Neural progenitor cell (in vitro differentiated cells): ENCODE data around the gene ZNF107.

ENCODE experiments used
- EZH2 ChIP-seq: fragments of 200-600 bp; sonication (generic); IDR thresholded peaks from 2 replicates; pipeline ENCODE4 v1.6.1; 2017; ENCODE audit warnings: antibody characterized with exemption, mild to moderate bottlenecking, moderate library complexity
- TF ChIP-seq, protein P1 (sequence below): fragments of 200-600 bp; sonication (generic); IDR thresholded peaks from 2 replicates; pipeline ENCODE4 v1.5.1; 2017; ENCODE audit warnings: antibody characterized with exemption, mild to moderate bottlenecking

DNA sequence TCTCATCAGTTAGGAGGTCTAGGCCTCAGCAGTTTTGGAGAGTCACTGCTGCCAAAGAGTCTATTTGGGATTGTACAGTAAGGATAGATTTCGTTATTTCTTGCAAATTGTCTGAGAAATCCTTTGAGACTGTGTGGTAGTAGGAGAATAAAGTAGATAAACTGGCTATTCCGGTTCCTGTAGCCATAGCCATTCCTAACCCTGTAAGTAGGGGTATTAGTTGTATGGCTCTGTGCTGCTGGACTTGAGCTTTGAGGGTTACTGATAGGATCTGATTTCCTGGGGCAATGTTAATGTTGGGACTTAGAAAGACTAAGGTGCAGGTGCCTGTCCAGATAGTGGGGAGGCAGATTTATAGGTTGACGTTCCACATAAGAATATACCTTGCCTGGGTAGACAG is 92.2 kb downstream of the ZNF107 start:
- TF ChIP-seq, protein P1, sequence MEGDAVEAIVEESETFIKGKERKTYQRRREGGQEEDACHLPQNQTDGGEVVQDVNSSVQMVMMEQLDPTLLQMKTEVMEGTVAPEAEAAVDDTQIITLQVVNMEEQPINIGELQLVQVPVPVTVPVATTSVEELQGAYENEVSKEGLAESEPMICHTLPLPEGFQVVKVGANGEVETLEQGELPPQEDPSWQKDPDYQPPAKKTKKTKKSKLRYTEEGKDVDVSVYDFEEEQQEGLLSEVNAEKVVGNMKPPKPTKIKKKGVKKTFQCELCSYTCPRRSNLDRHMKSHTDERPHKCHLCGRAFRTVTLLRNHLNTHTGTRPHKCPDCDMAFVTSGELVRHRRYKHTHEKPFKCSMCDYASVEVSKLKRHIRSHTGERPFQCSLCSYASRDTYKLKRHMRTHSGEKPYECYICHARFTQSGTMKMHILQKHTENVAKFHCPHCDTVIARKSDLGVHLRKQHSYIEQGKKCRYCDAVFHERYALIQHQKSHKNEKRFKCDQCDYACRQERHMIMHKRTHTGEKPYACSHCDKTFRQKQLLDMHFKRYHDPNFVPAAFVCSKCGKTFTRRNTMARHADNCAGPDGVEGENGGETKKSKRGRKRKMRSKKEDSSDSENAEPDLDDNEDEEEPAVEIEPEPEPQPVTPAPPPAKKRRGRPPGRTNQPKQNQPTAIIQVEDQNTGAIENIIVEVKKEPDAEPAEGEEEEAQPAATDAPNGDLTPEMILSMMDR = no peak
- TF ChIP-seq EZH2 = no peak
